Measurements from ENCODE around the gene YTHDF1. TPM values are rescaled to one million over a fixed set of nuclear protein-coding genes. Genes with fewer than 3 reads are reported as not detected.

YTHDF1 gene
- total RNA-seq, 1 donor from 2014 or later: 27.1 TPM

- no peak overlapping the region for H3K4me3 ChIP-seq (ENCODE audit: low read depth, low read length)
- no peak for TF ChIP-seq CTCF (IDR thresholded peaks at IDR 0.05; ENCODE audit: insufficient read depth, low read length, severe bottlenecking)
- H3K36me3 ChIP-seq (ENCODE audit: control insufficient read depth, insufficient read depth, low read length): no peaks in the 10 kb centered on the region
- no peak for DNase-seq (ENCODE audit: low read depth)
- no peaks in the 10 kb centered on the region for H3K27me3 ChIP-seq (ENCODE audit: control insufficient read depth, insufficient read depth, low read length)
- no peak for FAIRE-seq
These were observed 64.2 kb downstream of the YTHDF1 start for GRCh38 chr20:63151554-63152321.

- H3K27me3 ChIP-seq (ENCODE audit: control insufficient read depth, insufficient read depth, low read length): no peaks in the 10 kb centered on the region
- no peaks in the 10 kb centered on the region for H3K36me3 ChIP-seq (ENCODE audit: control insufficient read depth, insufficient read depth, low read length)
- FAIRE-seq: no peak
- no peak for TF ChIP-seq CTCF (IDR thresholded peaks at IDR 0.05; ENCODE audit: insufficient read depth, low read length, severe bottlenecking)
- no peak overlapping the region for H3K4me3 ChIP-seq (ENCODE audit: low read depth, low read length)
- DNase-seq (ENCODE audit: low read depth): no peak
These were observed 64.9 kb downstream of the YTHDF1 start for GRCh38 chr20:63150911-63151531.

- Histone ChIP-seq H3K36me3 (ENCODE audit: control insufficient read depth, insufficient read depth, low read length) (no peaks in the 10 kb centered on the region), H3K27me3 (ENCODE audit: control insufficient read depth, insufficient read depth, low read length) (no peaks in the 10 kb centered on the region), H3K4me3 (ENCODE audit: low read depth, low read length) (no peak overlapping the region)
- no peak for FAIRE-seq
- DNase-seq (ENCODE audit: low read depth): no peak
- no peak for TF ChIP-seq CTCF (IDR thresholded peaks at IDR 0.05; ENCODE audit: insufficient read depth, low read length, severe bottlenecking)
These were observed 65.5 kb downstream of the YTHDF1 start for GRCh38 chr20:63150391-63150898.

- H3K27me3 ChIP-seq (ENCODE audit: control insufficient read depth, insufficient read depth, low read length): no peaks in the 10 kb centered on the region
These were observed 66.3 kb downstream of the YTHDF1 start for GRCh38 chr20:63149531-63150192.

GRCh38 chr20:63148696-63149095 lies 67.2 kb downstream of the YTHDF1 start:
- H3K36me3 ChIP-seq (ENCODE audit: control insufficient read depth, insufficient read depth, low read length): no peaks in the 10 kb centered on the region
- TF ChIP-seq CTCF (IDR thresholded peaks at IDR 0.05; ENCODE audit: insufficient read depth, low read length, severe bottlenecking): no peak
- H3K27me3 ChIP-seq (ENCODE audit: control insufficient read depth, insufficient read depth, low read length): no peaks in the 10 kb centered on the region
- no peak overlapping the region for H3K4me3 ChIP-seq (ENCODE audit: low read depth, low read length)
- DNase-seq (ENCODE audit: low read depth) (no peak), FAIRE-seq (no peak)

More at GRCh38 chr20:63149531-63150192, 66.3 kb downstream of the YTHDF1 start:
- H3K36me3 ChIP-seq (ENCODE audit: control insufficient read depth, insufficient read depth, low read length): no peaks in the 10 kb centered on the region
- H3K4me3 ChIP-seq (ENCODE audit: low read depth, low read length): no peak overlapping the region
- no peak for TF ChIP-seq CTCF (IDR thresholded peaks at IDR 0.05; ENCODE audit: insufficient read depth, low read length, severe bottlenecking)
- no peak for DNase-seq (ENCODE audit: low read depth)
- no peak for FAIRE-seq

Measured in bronchial epithelial cell (primary cell).